DOHH2 (cell line): ENCODE measurements around the gene KARS1.

Experiments used
- H3F3A ChIP-seq: fragments of 200-600 bp; sonication (generic), shearing (Covaris generic); 2 replicates; pipeline ENCODE4 v1.6.0; 2016; ENCODE audit warnings: antibody characterized with exemption, mild to moderate bottlenecking; ENCODE audit not compliant: control insufficient read depth, insufficient read depth
- H3K27ac ChIP-seq: fragments of 200-600 bp; sonication (generic); 2 replicates; pipeline ENCODE4 v1.5.1; 2014; ENCODE audit warnings: low read depth, mild to moderate bottlenecking, low read length, moderate library complexity
- H3K27me3 ChIP-seq: fragments of 200-600 bp; sonication (generic); 2 replicates; pipeline ENCODE4 v1.6.1; 2014; ENCODE audit warnings: mild to moderate bottlenecking, low read length, mixed read lengths; ENCODE audit not compliant: control insufficient read depth
- H3K36me3 ChIP-seq: fragments of 200-600 bp; sonication (generic); 2 replicates; pipeline ENCODE4 v1.6.1; 2014; ENCODE audit warnings: mild to moderate bottlenecking, low read length, moderate library complexity, mixed read lengths; ENCODE audit not compliant: control insufficient read depth
- H3K4me1 ChIP-seq: fragments of 200-600 bp; sonication (generic); 2 replicates; pipeline ENCODE4 v1.6.1; 2014; ENCODE audit warnings: mild to moderate bottlenecking, low read length, mixed read lengths; ENCODE audit not compliant: control insufficient read depth
- H3K4me2 ChIP-seq: fragments of 200-600 bp; sonication (generic); 2 replicates; pipeline ENCODE4 v1.6.0; 2014; ENCODE audit warnings: mild to moderate bottlenecking, low read length, moderate library complexity
- H3K4me3 ChIP-seq: fragments of 200-600 bp; sonication (generic); 2 replicates; pipeline ENCODE4 v1.5.1; 2014; ENCODE audit warnings: mild to moderate bottlenecking, low read length, mixed read lengths
- H3K79me2 ChIP-seq: fragments of 200-600 bp; sonication (generic); 2 replicates; pipeline ENCODE4 v1.6.1; 2014; ENCODE audit warnings: mild to moderate bottlenecking, low read length, mixed read lengths; ENCODE audit not compliant: control insufficient read depth
- H3K9me2 ChIP-seq: fragments of 200-600 bp; sonication (generic); replicated peaks from 2 replicates; pipeline ENCODE4 v1.6.1; 2014; ENCODE audit warnings: mild to moderate bottlenecking, low read length, mixed read lengths; ENCODE audit not compliant: control insufficient read depth
- H3K9me3 ChIP-seq: fragments of 200-600 bp; sonication (generic); 2 replicates; pipeline ENCODE4 v1.6.1; 2014; ENCODE audit warnings: antibody characterized with exemption, low read length, mixed read lengths; ENCODE audit not compliant: control insufficient read depth, insufficient read depth
- H4K20me1 ChIP-seq: fragments of 200-600 bp; sonication (generic); 2 replicates; pipeline ENCODE4 v1.6.0; 2014; ENCODE audit warnings: low read depth, mild to moderate bottlenecking, antibody characterized with exemption, low read length, moderate library complexity; ENCODE audit not compliant: control insufficient read depth, insufficient read depth
- EZH2phosphoT487 ChIP-seq: fragments of 200-600 bp; sonication (generic); IDR thresholded peaks from 2 replicates; pipeline ENCODE4 v1.6.1; 2017; ENCODE audit warnings: borderline replicate concordance, mild to moderate bottlenecking, antibody characterized with exemption, low read length, moderate library complexity, mixed read lengths
- TF ChIP-seq, protein P1 (sequence below): fragments of 200-600 bp; sonication (generic); IDR thresholded peaks from one replicate; pipeline ENCODE4 v1.5.1; 2014; ENCODE audit warnings: antibody characterized with exemption, mild to moderate bottlenecking, low read depth, low read length; ENCODE audit not compliant: poor library complexity, severe bottlenecking

KARS1 gene

DNA sequence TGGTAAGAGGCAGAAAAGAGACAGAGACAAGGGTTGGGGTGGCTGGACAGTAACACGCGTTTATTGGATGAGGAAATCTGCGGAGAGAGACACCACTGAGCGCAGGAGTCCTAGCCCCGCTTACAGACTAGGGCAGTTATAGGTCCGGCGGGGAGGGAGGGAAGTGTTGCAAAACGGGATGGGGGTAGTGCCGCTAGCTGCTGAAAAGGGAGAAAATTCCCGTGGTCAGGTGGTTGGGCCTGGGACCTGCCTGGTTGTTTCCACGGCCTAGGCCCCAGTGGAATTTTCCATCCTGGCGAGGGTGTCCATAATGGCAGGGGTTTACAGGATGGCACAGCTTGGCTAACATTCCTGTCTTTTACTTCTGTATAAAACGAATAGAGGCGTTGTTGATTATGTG is 34.8 kb upstream of the KARS1 start:
- TF ChIP-seq, protein P1, sequence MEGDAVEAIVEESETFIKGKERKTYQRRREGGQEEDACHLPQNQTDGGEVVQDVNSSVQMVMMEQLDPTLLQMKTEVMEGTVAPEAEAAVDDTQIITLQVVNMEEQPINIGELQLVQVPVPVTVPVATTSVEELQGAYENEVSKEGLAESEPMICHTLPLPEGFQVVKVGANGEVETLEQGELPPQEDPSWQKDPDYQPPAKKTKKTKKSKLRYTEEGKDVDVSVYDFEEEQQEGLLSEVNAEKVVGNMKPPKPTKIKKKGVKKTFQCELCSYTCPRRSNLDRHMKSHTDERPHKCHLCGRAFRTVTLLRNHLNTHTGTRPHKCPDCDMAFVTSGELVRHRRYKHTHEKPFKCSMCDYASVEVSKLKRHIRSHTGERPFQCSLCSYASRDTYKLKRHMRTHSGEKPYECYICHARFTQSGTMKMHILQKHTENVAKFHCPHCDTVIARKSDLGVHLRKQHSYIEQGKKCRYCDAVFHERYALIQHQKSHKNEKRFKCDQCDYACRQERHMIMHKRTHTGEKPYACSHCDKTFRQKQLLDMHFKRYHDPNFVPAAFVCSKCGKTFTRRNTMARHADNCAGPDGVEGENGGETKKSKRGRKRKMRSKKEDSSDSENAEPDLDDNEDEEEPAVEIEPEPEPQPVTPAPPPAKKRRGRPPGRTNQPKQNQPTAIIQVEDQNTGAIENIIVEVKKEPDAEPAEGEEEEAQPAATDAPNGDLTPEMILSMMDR, result no peak
- TF ChIP-seq EZH2phosphoT487, result no peak
- no peaks in the 10 kb centered on the region for H3K4me1 ChIP-seq
- H3F3A ChIP-seq, result no peaks in the 10 kb centered on the region
- H3K27ac ChIP-seq, result no peak overlapping the region
- H3K4me2 ChIP-seq, result no peak overlapping the region
- no peaks in the 10 kb centered on the region for H4K20me1 ChIP-seq
- H3K79me2 ChIP-seq, result no peaks in the 10 kb centered on the region
- H3K36me3 ChIP-seq, result no peaks in the 10 kb centered on the region
- no peak overlapping the region for H3K4me3 ChIP-seq
- H3K27me3 ChIP-seq, result no peaks in the 10 kb centered on the region
- H3K9me2 ChIP-seq, result no peaks in the 10 kb centered on the region
- no peaks in the 10 kb centered on the region for H3K9me3 ChIP-seq

DNA sequence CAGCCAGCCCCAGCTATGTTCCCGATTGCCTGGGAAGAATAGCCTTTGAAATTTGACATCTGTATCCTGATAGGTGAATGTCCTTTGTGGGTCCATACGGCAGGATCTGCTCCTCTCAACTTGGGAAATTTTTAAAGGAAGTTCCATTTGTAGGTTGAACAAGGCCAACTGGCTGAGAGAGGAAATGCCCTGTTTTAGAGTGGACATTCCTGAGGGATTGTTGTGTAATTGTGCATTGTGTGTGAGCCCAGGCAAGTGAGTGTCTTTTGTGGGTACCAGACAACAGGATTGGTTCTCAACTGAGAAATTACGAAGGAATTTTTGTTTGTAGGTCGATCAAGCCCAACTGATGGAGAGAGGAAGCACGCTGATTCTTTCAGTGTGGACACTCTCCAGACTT is 31.9 kb upstream of the KARS1 start:
- Histone ChIP-seq H3K4me3 (no peak overlapping the region), H3K79me2 (no peaks in the 10 kb centered on the region), H3K9me3 (no peaks in the 10 kb centered on the region), H3K4me2 (no peak overlapping the region), H3K27ac (no peak overlapping the region), H3K36me3 (no peaks in the 10 kb centered on the region), H3F3A (no peaks in the 10 kb centered on the region), H3K27me3 (no peaks in the 10 kb centered on the region), H4K20me1 (no peaks in the 10 kb centered on the region), H3K4me1 (no peaks in the 10 kb centered on the region), H3K9me2 (no peaks in the 10 kb centered on the region)
- TF ChIP-seq, protein P1, result no peak
- no peak for TF ChIP-seq EZH2phosphoT487

GRCh38 chr16:75676909-75677308 is 29.4 kb upstream of the KARS1 start, which contains the start of gene CPHXL2:
Gene CPHXL2 (minus strand): TSS chr16:75677009. CDS start chr16:75676999, 10 bp downstream.
- no peaks in the 10 kb centered on the region for H3K9me3 ChIP-seq
- H3K9me2 ChIP-seq, result no peaks in the 10 kb centered on the region
- H3F3A ChIP-seq, result no peaks in the 10 kb centered on the region
- H3K4me2 ChIP-seq, result no peak within 1 kb of the TSS
- no peaks in the 10 kb centered on the region for H4K20me1 ChIP-seq
- H3K4me1 ChIP-seq, result no peaks in the 10 kb centered on the region
- H3K27ac ChIP-seq, result no peak within 1 kb of the TSS
- H3K36me3 ChIP-seq, result no peaks in the 10 kb centered on the region
- H3K4me3 ChIP-seq, result no peak within 1 kb of the TSS
- H3K79me2 ChIP-seq, result no peaks in the 10 kb centered on the region
- TF ChIP-seq, protein P1, result no peak
- no peak for TF ChIP-seq EZH2phosphoT487
- H3K27me3 ChIP-seq, result no peaks in the 10 kb centered on the region
